ENCODE measurements around the gene HTT. TPM values are rescaled to one million over a fixed set of nuclear protein-coding genes. Genes with fewer than 3 reads are reported as not detected.

HTT gene
- total RNA-seq, 1 donor from 2014 or later = 82.8 TPM

DNA sequence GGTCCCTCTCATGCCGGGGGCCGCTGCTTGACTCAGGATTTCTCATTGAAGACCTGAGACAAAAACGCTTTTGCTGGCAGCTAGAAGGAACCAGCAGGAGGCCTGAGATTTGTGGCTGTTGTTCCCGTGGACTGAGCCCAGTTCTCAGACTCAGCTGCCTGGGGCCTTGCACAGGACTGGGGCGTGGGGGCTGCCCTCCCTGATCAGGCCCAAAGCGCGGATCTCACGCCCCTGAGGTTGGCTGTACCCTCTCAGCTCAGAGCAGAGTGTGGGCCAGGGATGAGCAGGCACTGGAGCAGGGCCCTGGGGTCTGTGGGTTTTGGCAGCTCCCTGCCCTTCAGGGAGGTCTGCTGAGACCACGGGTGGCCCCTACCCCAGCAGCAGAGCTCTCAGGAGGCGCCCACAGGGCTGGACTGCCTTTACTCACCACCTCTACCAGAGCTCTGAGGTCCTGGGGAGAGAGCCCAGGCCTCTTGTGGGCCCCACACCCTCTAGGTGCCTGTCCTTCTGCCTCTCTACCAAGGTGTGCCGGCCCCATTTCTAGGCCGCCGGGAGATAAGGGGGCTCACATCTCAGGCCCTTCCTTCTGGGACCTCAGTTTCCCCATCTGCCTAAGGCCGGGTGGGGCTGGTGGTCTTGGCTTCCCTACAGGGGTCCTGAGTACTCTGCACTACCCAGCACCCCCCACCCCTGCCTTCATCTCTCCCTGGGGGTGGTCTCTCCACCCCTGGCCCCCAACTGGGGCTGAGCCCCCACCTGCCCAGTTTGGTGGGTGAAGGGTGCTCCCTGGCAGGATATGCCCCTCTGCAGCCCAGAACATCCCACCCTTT, 180.0 kb downstream of the HTT start:
- Mint-ChIP-seq H3K9me3 (ENCODE audit: low read depth) (no peaks in the 10 kb centered on the region), H3K27ac (no peak overlapping the region), H3K27me3 (no peaks in the 10 kb centered on the region), H3K36me3 (ENCODE audit: insufficient read depth) (peaks cover 3% of the 10 kb centered on the region), H3K4me3 (ENCODE audit: low read depth) (no peak overlapping the region), H3K4me1 (ENCODE audit: low read depth) (peaks cover 3% of the 10 kb centered on the region)
- TF ChIP-seq, protein P1, sequence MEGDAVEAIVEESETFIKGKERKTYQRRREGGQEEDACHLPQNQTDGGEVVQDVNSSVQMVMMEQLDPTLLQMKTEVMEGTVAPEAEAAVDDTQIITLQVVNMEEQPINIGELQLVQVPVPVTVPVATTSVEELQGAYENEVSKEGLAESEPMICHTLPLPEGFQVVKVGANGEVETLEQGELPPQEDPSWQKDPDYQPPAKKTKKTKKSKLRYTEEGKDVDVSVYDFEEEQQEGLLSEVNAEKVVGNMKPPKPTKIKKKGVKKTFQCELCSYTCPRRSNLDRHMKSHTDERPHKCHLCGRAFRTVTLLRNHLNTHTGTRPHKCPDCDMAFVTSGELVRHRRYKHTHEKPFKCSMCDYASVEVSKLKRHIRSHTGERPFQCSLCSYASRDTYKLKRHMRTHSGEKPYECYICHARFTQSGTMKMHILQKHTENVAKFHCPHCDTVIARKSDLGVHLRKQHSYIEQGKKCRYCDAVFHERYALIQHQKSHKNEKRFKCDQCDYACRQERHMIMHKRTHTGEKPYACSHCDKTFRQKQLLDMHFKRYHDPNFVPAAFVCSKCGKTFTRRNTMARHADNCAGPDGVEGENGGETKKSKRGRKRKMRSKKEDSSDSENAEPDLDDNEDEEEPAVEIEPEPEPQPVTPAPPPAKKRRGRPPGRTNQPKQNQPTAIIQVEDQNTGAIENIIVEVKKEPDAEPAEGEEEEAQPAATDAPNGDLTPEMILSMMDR (IDR thresholded peaks at IDR 0.05; ENCODE audit: unreplicated experiment) = no peak
- DNase-seq (ENCODE audit: low spot score, unreplicated experiment) = no peak

DNA sequence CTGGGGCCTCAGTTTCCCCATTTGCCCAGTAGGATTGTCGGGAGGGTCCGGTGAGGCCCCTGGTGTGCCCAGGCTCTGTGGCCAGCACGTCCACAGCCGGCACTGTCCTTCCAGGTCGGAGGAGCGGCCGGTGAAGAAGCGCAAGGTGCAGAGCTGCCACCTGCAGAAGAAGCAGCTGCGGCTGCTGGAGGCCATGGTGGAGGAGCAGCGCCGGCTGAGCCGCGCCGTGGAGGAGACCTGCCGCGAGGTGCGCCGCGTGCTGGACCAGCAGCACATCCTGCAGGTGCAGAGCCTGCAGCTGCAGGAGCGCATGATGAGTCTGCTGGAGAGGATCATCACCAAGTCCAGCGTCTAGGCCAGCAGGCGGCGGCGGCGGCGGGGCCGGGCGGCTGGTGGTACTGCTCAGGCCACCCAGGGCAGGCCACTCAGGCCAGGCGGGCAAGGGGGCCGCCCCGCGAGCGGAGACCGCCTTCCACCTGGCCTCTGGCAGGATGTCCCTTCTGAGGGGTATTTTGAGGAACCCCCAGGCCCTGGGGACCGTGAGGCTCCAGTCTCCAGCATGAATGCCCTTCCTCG, 181.2 kb downstream of the HTT start:
- H3K36me3 Mint-ChIP-seq (ENCODE audit: insufficient read depth) = peaks cover 4% of the 10 kb centered on the region
- DNase-seq (ENCODE audit: low spot score, unreplicated experiment) = no peak
- TF ChIP-seq, protein P1 (IDR thresholded peaks at IDR 0.05; ENCODE audit: unreplicated experiment) = no peak

DNA sequence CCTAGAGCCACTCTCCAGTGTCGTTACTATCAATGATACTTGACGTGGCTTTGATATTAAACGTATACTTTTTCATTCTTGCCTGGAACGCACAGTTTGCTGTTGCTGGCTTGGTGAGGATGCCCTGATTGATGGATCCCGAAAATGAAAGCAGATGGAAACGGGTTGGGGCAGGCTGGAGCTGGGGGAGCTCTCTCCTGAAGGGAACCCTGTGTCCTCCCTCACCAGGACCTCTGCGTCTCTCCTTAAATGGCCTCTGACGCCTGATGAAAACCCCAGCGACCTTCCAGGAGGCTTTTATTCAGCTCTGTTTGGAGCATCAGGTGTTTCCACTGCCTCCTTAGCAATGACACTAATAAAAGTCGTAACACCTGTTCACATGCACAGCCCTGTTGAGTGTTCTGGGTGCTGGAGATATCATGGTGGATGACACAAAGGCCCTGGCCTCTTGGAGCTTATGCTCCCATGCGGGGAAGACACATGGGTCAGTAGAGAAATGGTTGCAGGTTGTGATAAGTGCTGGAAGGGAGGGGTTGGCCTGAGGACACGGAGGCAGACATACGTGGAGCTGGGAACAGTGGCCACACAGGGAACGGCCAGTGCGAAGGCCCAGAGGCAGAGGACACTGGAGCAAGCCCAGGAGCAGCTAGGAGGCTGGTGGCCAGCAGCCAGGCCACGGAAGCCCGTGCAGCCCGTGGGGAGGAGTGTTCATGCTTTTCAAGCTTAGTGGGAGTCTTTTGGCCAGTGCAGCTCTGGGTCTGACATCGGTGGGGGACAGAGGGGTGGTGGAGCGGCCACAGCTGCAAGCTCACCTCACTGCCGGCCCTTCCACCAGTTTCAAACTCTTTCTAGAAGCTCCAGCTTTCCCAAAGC, 182.0 kb downstream of the HTT start:
- Mint-ChIP-seq H3K27ac (no peak overlapping the region), H3K9me3 (ENCODE audit: low read depth) (no peaks in the 10 kb centered on the region), H3K4me1 (ENCODE audit: low read depth) (no peaks in the 10 kb centered on the region), H3K36me3 (ENCODE audit: insufficient read depth) (peaks cover 4% of the 10 kb centered on the region), H3K27me3 (no peaks in the 10 kb centered on the region), H3K4me3 (ENCODE audit: low read depth) (no peak overlapping the region)
- TF ChIP-seq, protein P1 (IDR thresholded peaks at IDR 0.05; ENCODE audit: unreplicated experiment) = no peak
- no peak for DNase-seq (ENCODE audit: low spot score, unreplicated experiment)

More for the DNA sequence above, 181.2 kb downstream of the HTT start:
- H3K4me3 Mint-ChIP-seq (ENCODE audit: low read depth) = no peak overlapping the region
- no peaks in the 10 kb centered on the region for H3K27me3 Mint-ChIP-seq
- H3K27ac Mint-ChIP-seq = no peak overlapping the region
- H3K9me3 Mint-ChIP-seq (ENCODE audit: low read depth) = no peaks in the 10 kb centered on the region
- H3K4me1 Mint-ChIP-seq (ENCODE audit: low read depth) = no peaks in the 10 kb centered on the region

DNA sequence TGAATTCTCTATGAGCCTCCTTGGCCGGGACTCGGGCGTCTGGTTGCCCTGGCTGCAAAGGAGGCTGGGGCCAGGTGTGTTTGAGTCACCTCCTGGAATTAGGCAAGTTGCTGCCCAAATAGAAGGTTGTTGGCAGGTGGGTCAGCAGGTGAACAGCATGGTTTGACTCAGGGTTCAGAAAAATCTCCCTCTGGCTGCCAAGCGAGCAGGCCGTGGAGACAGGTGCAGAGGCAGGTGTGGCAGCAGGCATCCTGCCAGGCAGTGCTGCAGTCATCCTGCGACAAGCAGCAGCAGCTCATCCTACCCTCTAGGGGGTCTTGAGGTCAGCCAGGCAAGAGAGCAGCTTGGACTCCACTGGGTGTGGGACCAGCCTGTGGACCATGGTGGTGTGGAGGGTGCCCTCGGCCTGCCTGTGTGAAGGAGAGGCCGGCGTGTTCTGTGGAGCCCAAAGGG, 182.6 kb downstream of the HTT start:
- Mint-ChIP-seq H3K36me3 (ENCODE audit: insufficient read depth) (peaks cover 4% of the 10 kb centered on the region), H3K9me3 (ENCODE audit: low read depth) (no peaks in the 10 kb centered on the region), H3K27me3 (no peaks in the 10 kb centered on the region), H3K4me1 (ENCODE audit: low read depth) (no peaks in the 10 kb centered on the region), H3K4me3 (ENCODE audit: low read depth) (no peak overlapping the region), H3K27ac (no peak overlapping the region)
- no peak for DNase-seq (ENCODE audit: low spot score, unreplicated experiment)
- TF ChIP-seq, protein P1 (IDR thresholded peaks at IDR 0.05; ENCODE audit: unreplicated experiment) = no peak

Measured in progenitor cell of endocrine pancreas (in vitro differentiated cells).